Measurements from ENCODE around the gene MMP25.

Gene MMP25

GRCh38 chr16:3017344-3017743, 29.0 kb upstream of the MMP25 start:
- DNase-seq (ENCODE audit: low spot score) = no peak

GRCh38 chr16:3017794-3018506, 28.4 kb upstream of the MMP25 start, which contains the start of gene CLDN6:
CLDN6 (minus strand) TSS chr16:3018183; CDS start chr16:3016021, 2,162 bp downstream.
- DNase-seq (ENCODE audit: low spot score) = peak; percentile 9

GRCh38 chr16:3019594-3020246, 26.6 kb upstream of the MMP25 start:
- DNase-seq (ENCODE audit: low spot score) = no peak

GRCh38 chr16:3020247-3020603, 26.1 kb upstream of the MMP25 start, which contains the start of gene TNFRSF12A:
TNFRSF12A (plus strand) TSS chr16:3020368; CDS start chr16:3020398, 30 bp downstream.
- DNase-seq (ENCODE audit: low spot score) = peak; percentile 83

- peak; percentile 49 for DNase-seq (ENCODE audit: low spot score)
Observed at GRCh38 chr16:3020604-3021448, 25.5 kb upstream of the MMP25 start.

- DNase-seq (ENCODE audit: low spot score) = peak; percentile 72
Observed at GRCh38 chr16:3021449-3022207, 24.7 kb upstream of the MMP25 start.

- DNase-seq (ENCODE audit: low spot score) = peak; percentile 84
Observed at GRCh38 chr16:3022208-3022683, 24.1 kb upstream of the MMP25 start.

- DNase-seq (ENCODE audit: low spot score) = no peak
Observed at GRCh38 chr16:3022684-3023414, 23.5 kb upstream of the MMP25 start.

GRCh38 chr16:3023415-3023668, 23.0 kb upstream of the MMP25 start:
- DNase-seq (ENCODE audit: low spot score) = peak; percentile 34

GRCh38 chr16:3023669-3024478, 22.5 kb upstream of the MMP25 start, which contains the start of the genes HCFC1R1 and THOC6:
HCFC1R1 (minus strand) TSS chr16:3023942; CDS start chr16:3023941, 1 bp downstream.
THOC6 (plus strand) TSS chr16:3024035; CDS start chr16:3024327, 292 bp downstream.
- DNase-seq (ENCODE audit: low spot score) = peak; percentile 98

GRCh38 chr16:3025032-3026002, 21.0 kb upstream of the MMP25 start:
- no peak for DNase-seq (ENCODE audit: low spot score)

GRCh38 chr16:3026003-3026378, 20.4 kb upstream of the MMP25 start:
- no peak for DNase-seq (ENCODE audit: low spot score)

GRCh38 chr16:3026609-3027488, 19.5 kb upstream of the MMP25 start:
- no peak for DNase-seq (ENCODE audit: low spot score)

- no peak for DNase-seq (ENCODE audit: low spot score)
Observed at GRCh38 chr16:3027489-3027795, 18.9 kb upstream of the MMP25 start.

- peak; percentile 89 for DNase-seq (ENCODE audit: low spot score)
Observed at GRCh38 chr16:3027983-3028715, 18.2 kb upstream of the MMP25 start.

GRCh38 chr16:3028716-3029319, 17.5 kb upstream of the MMP25 start:
- DNase-seq (ENCODE audit: low spot score) = no peak

All from hematopoietic multipotent progenitor cell treated with erythropoietin and hydrocortisone succinate and interleukin-3 and kit ligand, for 15 days (in vitro differentiated cells).